HUES6 (cell line): ENCODE results near the gene CALN1.

Experiments
- H3K27ac ChIP-seq: 2 replicates; pipeline ENCODE4 v1.7.0; 2013; ENCODE audit warnings: low read depth, mild to moderate bottlenecking, low read length, inconsistent platforms
- H3K27me3 ChIP-seq: 2 replicates; pipeline ENCODE4 v1.6.1; 2013; ENCODE audit warnings: low read length; ENCODE audit not compliant: control insufficient read depth, insufficient read depth
- H3K36me3 ChIP-seq: 2 replicates; pipeline ENCODE4 v1.6.1; 2013; ENCODE audit warnings: low read length; ENCODE audit not compliant: control insufficient read depth, insufficient read depth
- H3K4me1 ChIP-seq: 2 replicates; pipeline ENCODE4 v1.6.1; 2013; ENCODE audit warnings: low read length; ENCODE audit not compliant: control insufficient read depth, insufficient read depth
- H3K4me3 ChIP-seq: 2 replicates; pipeline ENCODE4 v1.5.1; 2013; ENCODE audit warnings: low read depth, low read length
- H3K9ac ChIP-seq: one replicate; pipeline ENCODE4 v1.6.1; 2013; ENCODE audit warnings: mild to moderate bottlenecking, low read length
- H3K9me3 ChIP-seq: 2 replicates; pipeline ENCODE4 v1.6.1; 2013; ENCODE audit warnings: low read depth, low read length; ENCODE audit not compliant: control insufficient read depth, insufficient read depth

The CALN1 gene

GRCh38 chr7:72101444-72101843 is 310.7 kb downstream of the CALN1 start:
- Histone ChIP-seq H3K27me3 (no peaks in the 10 kb centered on the region), H3K36me3 (no peaks in the 10 kb centered on the region), H3K9ac (no peak overlapping the region), H3K4me3 (no peak overlapping the region), H3K9me3 (no peaks in the 10 kb centered on the region), H3K4me1 (no peaks in the 10 kb centered on the region), H3K27ac (no peak overlapping the region)

- Histone ChIP-seq H3K36me3 (no peaks in the 10 kb centered on the region), H3K9me3 (no peaks in the 10 kb centered on the region), H3K27me3 (no peaks in the 10 kb centered on the region), H3K27ac (no peak overlapping the region), H3K4me1 (peaks cover 5% of the 10 kb centered on the region), H3K9ac (no peak overlapping the region), H3K4me3 (no peak overlapping the region)
These were observed 312.4 kb downstream of the CALN1 start for GRCh38 chr7:72099784-72100183.

- Histone ChIP-seq H3K9ac (no peak overlapping the region), H3K27me3 (no peaks in the 10 kb centered on the region)
These were observed 313.1 kb downstream of the CALN1 start for GRCh38 chr7:72098807-72099580.

GRCh38 chr7:72097226-72097625 is 314.9 kb downstream of the CALN1 start:
- Histone ChIP-seq H3K9ac (no peak overlapping the region), H3K4me3 (no peak overlapping the region)

More at GRCh38 chr7:72098807-72099580, 313.1 kb downstream of the CALN1 start:
- Histone ChIP-seq H3K4me3 (no peak overlapping the region), H3K27ac (no peak overlapping the region), H3K9me3 (no peaks in the 10 kb centered on the region), H3K4me1 (peaks cover 5% of the 10 kb centered on the region), H3K36me3 (no peaks in the 10 kb centered on the region)

GRCh38 chr7:72092769-72093168 is 319.4 kb downstream of the CALN1 start:
- Histone ChIP-seq H3K9ac (no peak overlapping the region), H3K36me3 (no peaks in the 10 kb centered on the region), H3K4me3 (no peak overlapping the region), H3K4me1 (peaks cover 5% of the 10 kb centered on the region), H3K27ac (no peak overlapping the region), H3K27me3 (no peaks in the 10 kb centered on the region), H3K9me3 (no peaks in the 10 kb centered on the region)

More at GRCh38 chr7:72097226-72097625, 314.9 kb downstream of the CALN1 start:
- Histone ChIP-seq H3K27ac (no peak overlapping the region), H3K27me3 (no peaks in the 10 kb centered on the region), H3K4me1 (peaks cover 5% of the 10 kb centered on the region), H3K9me3 (no peaks in the 10 kb centered on the region), H3K36me3 (no peaks in the 10 kb centered on the region)

- Histone ChIP-seq H3K27me3 (no peaks in the 10 kb centered on the region), H3K4me1 (no peaks in the 10 kb centered on the region), H3K9ac (no peak overlapping the region), H3K36me3 (no peaks in the 10 kb centered on the region), H3K4me3 (no peak overlapping the region), H3K9me3 (no peaks in the 10 kb centered on the region), H3K27ac (no peak overlapping the region)
These were observed 324.2 kb downstream of the CALN1 start for GRCh38 chr7:72087926-72088325.

GRCh38 chr7:72080865-72081510 is 331.1 kb downstream of the CALN1 start:
- Histone ChIP-seq H3K9ac (no peak overlapping the region), H3K4me3 (no peak overlapping the region), H3K9me3 (no peaks in the 10 kb centered on the region), H3K27me3 (no peaks in the 10 kb centered on the region), H3K27ac (no peak overlapping the region), H3K36me3 (no peaks in the 10 kb centered on the region), H3K4me1 (no peaks in the 10 kb centered on the region)

GRCh38 chr7:72080341-72080766 is 331.8 kb downstream of the CALN1 start:
- H3K4me3 ChIP-seq = no peak overlapping the region
- H3K9me3 ChIP-seq = peaks cover 2% of the 10 kb centered on the region; the same call in 1 of the 2 replicates
- H3K36me3 ChIP-seq = no peaks in the 10 kb centered on the region
- H3K9ac ChIP-seq = no peak overlapping the region
- no peaks in the 10 kb centered on the region for H3K27me3 ChIP-seq
- no peak overlapping the region for H3K27ac ChIP-seq
- H3K4me1 ChIP-seq = no peaks in the 10 kb centered on the region

- no peak overlapping the region for H3K9ac ChIP-seq
- no peaks in the 10 kb centered on the region for H3K27me3 ChIP-seq
- no peak overlapping the region for H3K27ac ChIP-seq
- H3K4me1 ChIP-seq = no peaks in the 10 kb centered on the region
- peaks cover 4% of the 10 kb centered on the region; the same call in 1 of the 2 replicates for H3K9me3 ChIP-seq
- H3K36me3 ChIP-seq = no peaks in the 10 kb centered on the region
- H3K4me3 ChIP-seq = no peak overlapping the region
These were observed 333.3 kb downstream of the CALN1 start for GRCh38 chr7:72078856-72079255.

- Histone ChIP-seq H3K9me3 (peaks cover 4% of the 10 kb centered on the region; the same call in 1 of the 2 replicates), H3K4me1 (no peaks in the 10 kb centered on the region), H3K27ac (no peak overlapping the region), H3K4me3 (no peak overlapping the region), H3K9ac (no peak overlapping the region), H3K36me3 (no peaks in the 10 kb centered on the region), H3K27me3 (no peaks in the 10 kb centered on the region)
These were observed 333.8 kb downstream of the CALN1 start for GRCh38 chr7:72078301-72078700.

GRCh38 chr7:72077786-72078185 is 334.4 kb downstream of the CALN1 start:
- Histone ChIP-seq H3K4me3 (no peak overlapping the region), H3K27me3 (no peaks in the 10 kb centered on the region), H3K36me3 (no peaks in the 10 kb centered on the region), H3K9ac (no peak overlapping the region), H3K27ac (no peak overlapping the region), H3K9me3 (peaks cover 4% of the 10 kb centered on the region; the same call in 1 of the 2 replicates), H3K4me1 (no peaks in the 10 kb centered on the region)
